Ramos (cell line): ENCODE measurements around the gene CFAP53.
"Not testable (repeated sequence)": the region's sequence is repeated elsewhere in the genome, so short reads cannot be mapped to it uniquely, and the experiment has no call there.

ENCODE experiments used
- in situ Hi-C: fragments of 300-500 bp; cut with MboI; formaldehyde crosslinking; loops from one replicate; pipeline ENCODE4 v1.14.3; 2022; ENCODE audit warnings: low sequenced_read_pairs; ENCODE audit not compliant: unreplicated experiment

The CFAP53 gene

DNA sequence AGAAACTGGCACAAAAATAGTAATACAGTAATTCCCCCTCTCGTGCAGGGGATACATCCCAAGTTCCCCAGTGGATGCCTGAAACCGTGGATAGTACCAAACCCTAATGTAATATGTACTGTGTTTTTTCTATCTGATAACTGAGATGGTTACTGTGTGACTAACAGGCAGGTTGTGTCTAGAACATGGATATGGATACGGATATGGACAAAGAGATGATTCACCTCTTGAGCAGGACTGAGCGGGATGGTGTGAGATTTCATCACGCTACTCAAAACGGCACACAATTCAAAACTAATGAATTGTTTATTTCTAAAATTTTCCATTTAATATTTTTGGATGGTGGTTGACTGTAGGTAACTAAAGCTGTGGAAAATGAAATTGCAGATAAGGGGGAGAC is 11.6 kb upstream of the CFAP53 start:
- in situ Hi-C loops = loop anchor here (25.0 kb wide), 2 partner anchors 609 to 1341 kb away; partner anchors contain the start of gene ME2

GRCh38 chr18:50276452-50276851 is 10.2 kb upstream of the CFAP53 start:
- in situ Hi-C loops = loop anchor here (25.0 kb wide), 2 partner anchors 611 to 1339 kb away; partner anchors contain the start of gene ME2

- in situ Hi-C loops = loop anchor here (25.0 kb wide), 2 partner anchors 612 to 1338 kb away; partner anchors contain the start of gene ME2
Measured at GRCh38 chr18:50275503-50276036, 9.3 kb upstream of the CFAP53 start.

GRCh38 chr18:50274941-50275340 is 8.6 kb upstream of the CFAP53 start:
- in situ Hi-C loops = loop anchor here (25.0 kb wide), 3 partner anchors 612 to 1338 kb away; partner anchors contain the start of genes C18orf32, ME2 and RPL17

- in situ Hi-C loops = loop anchor here (25.0 kb wide), 1 partner anchor 787 kb away; the partner anchor contains the start of genes C18orf32 and RPL17
Measured at GRCh38 chr18:50274044-50274442, 7.7 kb upstream of the CFAP53 start.

- in situ Hi-C loops = loop anchor here (25.0 kb wide), 1 partner anchor 786 kb away; the partner anchor contains the start of genes C18orf32 and RPL17
Measured at GRCh38 chr18:50273203-50274043, 7.1 kb upstream of the CFAP53 start.

GRCh38 chr18:50272568-50272967 is 6.3 kb upstream of the CFAP53 start:
- in situ Hi-C loops = loop anchor here (25.0 kb wide), 1 partner anchor 785 kb away; the partner anchor contains the start of genes C18orf32 and RPL17

- in situ Hi-C loops = loop anchor here (25.0 kb wide), 1 partner anchor 781 kb away; the partner anchor contains the start of genes C18orf32 and RPL17
Measured at GRCh38 chr18:50268022-50268747, 1.9 kb upstream of the CFAP53 start.

DNA sequence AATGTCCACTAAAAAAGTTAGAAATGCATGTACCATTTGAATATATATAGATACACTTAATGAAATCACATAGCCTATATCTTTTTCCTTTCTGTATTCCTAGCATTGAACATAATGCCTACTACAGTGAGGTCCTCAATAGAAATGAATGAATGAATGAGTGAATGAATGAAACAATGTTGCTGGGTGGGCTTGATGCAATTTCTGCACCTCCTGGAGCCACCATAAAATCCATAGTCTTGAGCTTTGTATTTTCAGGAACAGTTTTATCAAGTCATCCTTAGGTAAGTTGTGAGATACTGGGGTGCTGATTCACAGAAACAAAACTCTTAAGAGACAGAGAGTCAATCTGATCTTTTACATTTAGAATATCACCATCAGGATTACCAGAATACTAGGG is 3.3 kb downstream of the CFAP53 start:
- in situ Hi-C loops = loop anchor here (25.0 kb wide), 1 partner anchor 776 kb away; the partner anchor contains the start of genes C18orf32 and RPL17

DNA sequence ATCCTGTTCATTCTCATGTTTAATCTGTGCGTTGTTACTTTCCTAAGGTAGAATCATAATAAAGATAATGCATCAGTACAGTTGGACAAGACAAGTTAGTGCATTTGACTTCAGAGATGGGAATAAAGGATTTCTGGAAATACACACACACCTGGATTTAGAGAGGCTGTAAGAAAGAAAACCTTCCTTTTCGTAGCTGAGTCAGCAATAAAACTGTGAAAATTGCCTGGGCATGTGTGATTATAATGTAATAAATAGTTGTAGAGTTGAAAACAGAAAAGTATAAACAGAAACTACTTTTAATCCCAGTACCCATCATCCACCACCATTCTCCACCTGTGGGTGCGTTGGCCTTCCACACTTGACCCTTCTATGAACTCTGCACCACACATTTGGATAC is 15.4 kb downstream of the CFAP53 start:
- in situ Hi-C loops = loop anchor here (25.0 kb wide), 1 partner anchor 764 kb away; the partner anchor contains the start of genes C18orf32 and RPL17

DNA sequence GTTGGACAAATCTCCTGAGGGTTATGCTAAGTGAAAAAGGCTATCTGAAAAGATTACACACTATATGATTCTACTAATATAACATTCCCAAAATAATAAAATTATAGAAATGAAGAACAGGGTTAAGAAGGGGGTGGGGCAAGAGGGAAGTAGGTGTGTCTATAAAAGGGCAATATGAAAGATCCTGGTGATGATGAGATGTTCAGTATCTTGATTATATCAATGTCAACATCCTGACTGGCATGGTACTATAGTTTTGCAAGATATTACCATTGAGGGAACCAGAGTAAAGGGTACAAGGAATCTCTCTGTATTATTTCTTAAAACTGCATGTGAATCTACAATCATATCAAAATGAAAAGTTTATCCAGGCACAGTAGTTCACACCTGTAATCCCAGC is 16.7 kb downstream of the CFAP53 start:
- in situ Hi-C loops = no loop called here

GRCh38 chr18:50247561-50247960 is 18.7 kb downstream of the CFAP53 start:
- in situ Hi-C loops = no loop called here

DNA sequence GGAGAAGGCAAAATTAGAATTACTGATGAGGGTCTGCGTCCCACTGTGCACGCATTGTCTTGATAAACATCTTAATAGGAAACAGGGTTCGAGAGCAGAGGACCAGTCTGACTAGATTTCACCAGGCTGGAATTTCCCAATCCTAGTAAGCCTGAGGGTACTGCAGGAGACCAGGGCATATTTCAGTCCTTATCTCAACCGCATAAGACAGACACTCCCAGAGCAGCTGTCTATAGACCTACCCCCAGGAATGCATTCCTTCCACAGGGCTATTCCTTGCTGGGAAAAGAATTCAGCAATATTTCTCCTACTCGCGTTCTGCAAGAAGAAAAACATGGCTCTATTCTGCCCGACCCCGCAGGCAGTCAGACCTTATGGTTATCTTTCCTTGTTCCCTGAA is 24.5 kb downstream of the CFAP53 start:
- in situ Hi-C loops = not testable (repeated sequence)

GRCh38 chr18:50240080-50240563 is 26.2 kb downstream of the CFAP53 start:
- in situ Hi-C loops = no loop called here

- in situ Hi-C loops = no loop called here
Measured at GRCh38 chr18:50232419-50232818, 33.9 kb downstream of the CFAP53 start.

- in situ Hi-C loops = no loop called here
Measured at GRCh38 chr18:50231621-50232020, 34.7 kb downstream of the CFAP53 start.

DNA sequence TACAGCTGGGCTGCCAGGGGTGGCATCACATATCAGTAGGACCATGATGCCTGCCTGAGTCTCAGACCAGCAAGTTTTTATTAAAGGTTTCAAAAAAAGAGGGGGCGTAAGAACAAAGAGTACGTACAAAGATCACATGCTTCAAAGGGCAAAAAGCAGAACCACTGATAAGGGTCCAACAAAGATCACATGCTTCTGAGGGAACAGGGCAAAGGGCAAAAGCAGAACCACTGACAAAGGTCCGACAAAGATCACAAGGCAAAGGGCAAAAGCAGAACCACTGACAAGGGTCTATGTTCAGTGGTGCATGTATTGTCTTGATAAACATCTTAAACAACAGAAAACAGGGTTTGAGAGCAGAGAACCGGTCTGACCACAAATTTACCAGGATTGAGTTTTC is 46.0 kb downstream of the CFAP53 start:
- in situ Hi-C loops = not testable (repeated sequence)

DNA sequence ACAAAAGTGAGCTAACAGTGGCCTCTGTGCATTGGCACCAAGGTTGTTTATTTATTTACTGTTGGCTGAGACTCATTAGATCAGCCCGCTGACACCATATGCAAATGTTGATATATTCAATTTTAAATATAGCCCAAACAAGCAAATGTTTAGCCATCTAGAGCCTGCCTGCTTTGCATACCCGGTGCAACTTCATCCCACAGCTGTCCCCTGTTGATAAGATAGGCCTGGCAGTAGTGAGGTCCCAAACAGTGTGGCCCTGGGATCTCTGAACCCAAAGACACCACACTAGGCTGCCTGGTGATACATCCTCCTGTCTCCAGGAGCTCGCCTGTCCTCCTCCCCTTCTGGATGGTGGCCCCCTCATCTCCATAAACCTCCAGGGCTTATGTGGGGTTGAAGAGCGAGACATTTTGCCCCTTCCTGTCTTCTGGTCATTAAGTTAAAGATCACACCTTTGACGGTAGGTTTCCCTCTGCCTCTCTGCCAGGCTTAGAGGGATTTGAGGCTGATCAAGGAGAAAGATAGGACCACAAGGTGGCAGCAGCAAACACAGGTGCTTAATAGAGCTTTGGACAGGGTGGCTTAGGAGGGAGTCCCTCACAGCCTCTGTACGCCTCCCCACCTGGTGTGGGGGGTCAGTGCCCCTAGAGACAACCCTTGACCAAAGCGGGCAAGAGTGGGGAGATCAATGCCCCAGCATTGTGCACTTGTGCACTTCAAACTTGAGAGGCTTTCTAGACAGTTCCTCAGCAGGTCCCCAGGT is 47.7 kb downstream of the CFAP53 start:
- in situ Hi-C loops = loop anchor here (5.0 kb wide), 1 partner anchor 139 kb away; no protein-coding TSS in a partner anchor

DNA sequence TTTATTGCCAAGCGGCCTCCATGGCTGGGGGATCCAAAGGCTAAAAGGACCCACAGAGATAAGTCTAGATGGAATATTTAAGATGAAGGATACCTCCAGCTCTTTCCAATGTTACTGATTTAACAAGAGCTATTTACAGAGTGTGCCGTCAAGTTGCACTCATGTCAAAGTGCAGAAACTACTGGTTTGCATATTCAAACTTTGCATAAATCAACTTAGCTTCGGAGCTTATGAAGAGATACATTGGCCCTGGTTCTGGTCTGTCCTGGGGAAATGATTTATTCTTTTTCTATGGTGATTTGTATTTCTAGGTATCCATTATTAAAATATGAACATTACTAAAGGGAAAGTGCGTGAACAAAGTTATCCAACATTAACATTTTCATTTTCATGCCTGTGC is 57.0 kb downstream of the CFAP53 start:
- in situ Hi-C loops = no loop called here
